Lung (tissue), 12 donors: ENCODE results near the gene TANC1. TPM values are rescaled to one million over a fixed set of nuclear protein-coding genes. Genes with fewer than 3 reads are reported as not detected.

Experiments used
- ATAC-seq: fragments of 200-7000 bp; cut with Tn5 transposase; one replicate; pipeline ENCODE4 v1.9.1; 2020; ENCODE audit warnings: moderate number of reproducible peaks; ENCODE audit not compliant: insufficient read depth, low FRiP score
- DNase-seq, 3 donors: peaks; one replicate each; pipeline ENCODE4 v3.0.0-alpha.2; 2013 to 2017
- H3K27ac ChIP-seq, 2 donors: one replicate each; pipeline ENCODE4 v1.5.1; 2013; ENCODE audit warnings: mild to moderate bottlenecking in 2 of 2, moderate library complexity in 2 of 2, control low read depth in 1 of 2, inconsistent platforms in 1 of 2, low read depth in 1 of 2, low read length in 1 of 2
- H3K27me3 ChIP-seq, 3 donors: one replicate each; pipeline ENCODE4 v1.5.1; 2013; ENCODE audit warnings: low read length in 2 of 3; ENCODE audit not compliant: control insufficient read depth in 3 of 3, insufficient read depth in 3 of 3
- H3K36me3 ChIP-seq, 4 donors: one replicate each; pipeline ENCODE4 v1.5.1; 2013; ENCODE audit warnings: low read length in 4 of 4, mild to moderate bottlenecking in 1 of 4, moderate library complexity in 1 of 4; ENCODE audit not compliant: control insufficient read depth in 4 of 4, insufficient read depth in 4 of 4
- H3K4me1 ChIP-seq, 5 donors: one replicate each; pipeline ENCODE4 v1.5.1; 2013; ENCODE audit warnings: low read length in 5 of 5, mild to moderate bottlenecking in 2 of 5, moderate library complexity in 1 of 5; ENCODE audit not compliant: control insufficient read depth in 5 of 5, insufficient read depth in 5 of 5
- H3K4me3 ChIP-seq: one replicate; pipeline ENCODE4 v1.5.1; 2013; ENCODE audit warnings: mild to moderate bottlenecking, control low read depth, moderate library complexity
- H3K9ac ChIP-seq, 2 donors: one replicate each; pipeline ENCODE4 v1.5.1; 2013; ENCODE audit warnings: low read length in 2 of 2, control low read depth in 1 of 2; ENCODE audit not compliant: insufficient read depth in 1 of 2
- H3K9me3 ChIP-seq, 4 donors: one replicate each; pipeline ENCODE4 v1.5.1; 2013; ENCODE audit warnings: low read length in 3 of 4, mild to moderate bottlenecking in 1 of 4, moderate library complexity in 1 of 4; ENCODE audit not compliant: control insufficient read depth in 4 of 4, insufficient read depth in 3 of 4
- CTCF ChIP-seq: IDR thresholded peaks from 2 replicates; pipeline ENCODE4 v1.5.1; 2012; ENCODE audit warnings: mild to moderate bottlenecking; ENCODE audit errors: control extremely low read depth, extremely low read depth
- WGBS, 2 donors: extraction: QIAGEN DNeasy Blood & Tissue Kit; methylation state at CpG; one replicate each; pipeline ENCODE4 v1.1.7; 2013; 5-methylcytosine and 5-hydroxymethylcytosine counted together
- polyA plus RNA-seq, 2 donors: library from polyadenylated mRNA; stranded (reverse); fragments of 200-250 nt; gene quantifications; one replicate each; pipeline ENCODE4 v1.2.1, GENCODE V29; 2013
- total RNA-seq, 2 donors: library from RNA; depleted of rRNA in 1 of 2; stranded (reverse); fragments of >200 nt in 1 of 2; gene quantifications; one replicate each; pipeline ENCODE4 v1.2.1, GENCODE V29; 2014 to 2021
- donor health status: control.
- donor health status: control.
- donor health status: Bipolar disorder and iron deficiency.
- donor health status: healthy.
- donor health status: DM: yes; HTN: yes; CAD: no.

The TANC1 gene
- total and polyA plus RNA-seq, 4 donors, result 14.3 to 99.5 (median 37.3) TPM

DNA sequence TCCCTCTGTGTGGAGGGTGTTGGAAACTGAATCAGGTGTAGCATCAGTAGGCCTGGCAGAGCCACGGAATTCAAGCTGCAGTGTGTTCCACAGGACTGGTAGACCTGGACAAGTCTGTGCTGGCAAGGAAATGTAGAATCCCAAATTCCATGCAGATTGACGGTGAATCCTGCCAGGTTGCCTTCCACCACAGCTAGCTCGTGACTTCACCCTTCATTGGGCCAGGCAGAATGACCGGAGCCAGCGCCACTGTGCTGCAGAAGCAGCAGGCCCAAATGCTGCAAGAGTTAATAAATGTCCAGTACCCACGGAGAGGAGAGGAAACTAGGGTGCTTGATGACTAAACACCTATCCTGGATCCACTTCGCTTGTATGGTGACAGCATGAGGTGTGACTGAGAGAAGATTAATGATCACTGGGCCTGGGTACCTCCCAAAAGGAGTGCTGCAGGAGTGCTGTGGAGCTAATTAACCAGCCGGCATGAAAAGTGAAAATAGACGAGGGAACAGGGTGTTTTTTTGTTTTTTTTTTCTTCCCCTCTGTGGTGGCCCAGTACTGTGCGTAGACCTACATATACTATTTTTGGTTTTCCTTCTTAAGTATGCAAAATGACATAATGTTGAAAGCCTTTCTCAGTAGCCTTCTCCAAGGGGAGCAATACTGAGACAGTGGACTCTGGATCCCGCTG lies 122.2 kb downstream of the TANC1 start:
- ATAC-seq, result peak; percentile 36
- Histone ChIP-seq H3K36me3 (peaks cover 0 to 8% (median 0%) of the 10 kb centered on the region in 4 donors), H3K27me3 (no peaks in the 10 kb centered on the region), H3K4me1 (peaks cover 24 to 86% (median 46%) of the 10 kb centered on the region in 5 donors), H3K9me3 (no peaks in the 10 kb centered on the region), H3K9ac (no peak overlapping the region), H3K27ac (peak overlapping the region; percentile 68 to 88), H3K4me3 (no peak overlapping the region)
- no peak for TF ChIP-seq CTCF
- no peak for DNase-seq
- whole genome bisulfite sequencing, 2 donors, result 49 to 54% methylated on average over 11 of the region's 11 CpGs

GRCh38 chr2:159091381-159091780 lies 122.9 kb downstream of the TANC1 start:
- Histone ChIP-seq H3K4me3 (no peak overlapping the region), H3K27me3 (no peaks in the 10 kb centered on the region), H3K36me3 (peaks cover 0 to 8% (median 0%) of the 10 kb centered on the region in 4 donors), H3K9me3 (peaks cover 0 to 4% (median under 1%) of the 10 kb centered on the region in 4 donors), H3K9ac (no peak overlapping the region), H3K4me1 (peaks cover 18 to 79% (median 38%) of the 10 kb centered on the region in 5 donors), H3K27ac (peak overlapping the region in 1 of 2 donors; percentile 68)
- ATAC-seq (no peak), DNase-seq (no peak)
- no peak for TF ChIP-seq CTCF
- WGBS, 2 donors, result 22 to 30% methylated on average over 2 of the region's 2 CpGs

DNA sequence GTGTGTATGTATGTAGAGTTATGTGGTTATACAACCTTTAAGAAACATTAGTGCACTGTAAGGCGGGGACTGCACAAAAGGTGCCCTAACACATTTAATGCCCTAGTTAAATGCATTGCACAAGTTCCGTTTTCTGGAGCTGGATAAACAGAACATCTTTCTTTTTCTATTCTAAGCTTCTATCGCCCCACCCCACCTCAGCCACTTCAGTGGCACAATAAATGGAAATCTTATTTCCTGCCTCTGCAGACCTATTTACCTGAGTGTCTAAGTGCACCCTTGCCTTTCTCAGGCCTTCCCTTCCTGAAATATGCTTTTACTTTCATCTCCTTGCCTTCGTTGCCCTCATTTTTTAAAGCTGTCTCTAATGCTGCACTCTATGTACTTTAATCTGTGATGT lies 123.5 kb downstream of the TANC1 start:
- peaks cover 0 to 8% (median 0%) of the 10 kb centered on the region in 4 donors for H3K36me3 ChIP-seq
- no peak for TF ChIP-seq CTCF

More for the DNA sequence above, 123.5 kb downstream of the TANC1 start:
- peak overlapping the region; percentile 64 to 68 for H3K27ac ChIP-seq
- H3K27me3 ChIP-seq, result no peaks in the 10 kb centered on the region
- H3K9me3 ChIP-seq, result peaks cover 0 to 4% (median 1%) of the 10 kb centered on the region in 4 donors
- H3K4me3 ChIP-seq, result no peak overlapping the region
- peaks cover 18 to 73% (median 39%) of the 10 kb centered on the region in 5 donors for H3K4me1 ChIP-seq
- DNase-seq, result no peak
- no peak overlapping the region for H3K9ac ChIP-seq
- 2 to 5% methylated on average over 4 of the region's 4 CpGs for WGBS, 2 donors
- no peak for ATAC-seq
